Measurements from ENCODE around the gene SNX18. TPM values are rescaled to one million over a fixed set of nuclear protein-coding genes. Genes with fewer than 3 reads are reported as not detected.

The SNX18 gene
- total RNA-seq, 1 donor from 2014 or later, result 63.4 TPM

- CTCF ChIA-PET, result interaction anchor here (1.7 kb wide), 1 partner anchor 301 kb away, joined by 7 read pairs; no protein-coding TSS in a partner anchor
- TF ChIP-seq CTCF (IDR thresholded peaks at IDR 0.05), result no peak
- DNase-seq (no peak), ATAC-seq (ENCODE audit: low read depth) (no peak)
- Mint-ChIP-seq H3K4me1 (peaks cover 30% of the 10 kb centered on the region), H3K27ac (no peak overlapping the region), H3K36me3 (ENCODE audit: low read depth) (peaks cover 71% of the 10 kb centered on the region), H3K27me3 (no peaks in the 10 kb centered on the region), H3K4me3 (no peak overlapping the region), H3K9me3 (no peaks in the 10 kb centered on the region)
- POLR2A ChIA-PET, result no interaction called here
- intact Hi-C loops (cut with micrococcal nuclease), result loop anchor here (5.0 kb wide), 1 partner anchor 48 kb away; no protein-coding TSS in a partner anchor
Measured at GRCh38 chr5:54544044-54544443, 26.5 kb downstream of the SNX18 start.

GRCh38 chr5:54545796-54546195, 28.2 kb downstream of the SNX18 start:
- no peaks in the 10 kb centered on the region for H3K9me3 Mint-ChIP-seq
- peaks cover 71% of the 10 kb centered on the region for H3K36me3 Mint-ChIP-seq (ENCODE audit: low read depth)
- CTCF ChIA-PET, result interaction anchor here (1.2 kb wide), 1 partner anchor 28 kb away, joined by 8 read pairs; the partner anchor contains the start of gene SNX18
- ATAC-seq (ENCODE audit: low read depth) (no peak), DNase-seq (no peak)
- no peak overlapping the region for H3K4me3 Mint-ChIP-seq
- peaks cover 21% of the 10 kb centered on the region for H3K4me1 Mint-ChIP-seq
- no peak for TF ChIP-seq CTCF (IDR thresholded peaks at IDR 0.05)
- no peaks in the 10 kb centered on the region for H3K27me3 Mint-ChIP-seq
- H3K27ac Mint-ChIP-seq, result no peak overlapping the region
- intact Hi-C loops (cut with micrococcal nuclease), result no loop called here
- POLR2A ChIA-PET, result no interaction called here

- intact Hi-C loops (cut with micrococcal nuclease), result no loop called here
- Mint-ChIP-seq H3K4me1 (peaks cover 6% of the 10 kb centered on the region), H3K27ac (no peak overlapping the region), H3K27me3 (no peaks in the 10 kb centered on the region), H3K36me3 (ENCODE audit: low read depth) (peaks cover 83% of the 10 kb centered on the region), H3K4me3 (no peak overlapping the region), H3K9me3 (no peaks in the 10 kb centered on the region)
- CTCF ChIA-PET, result interaction anchor here (1.1 kb wide), 1 partner anchor 297 kb away, joined by 3 read pairs; no protein-coding TSS in a partner anchor
- no peak for TF ChIP-seq CTCF (IDR thresholded peaks at IDR 0.05)
- POLR2A ChIA-PET, result no interaction called here
- DNase-seq (no peak), ATAC-seq (ENCODE audit: low read depth) (no peak)
Measured at GRCh38 chr5:54547711-54548250, 30.2 kb downstream of the SNX18 start.

- Mint-ChIP-seq H3K4me3 (no peak overlapping the region), H3K9me3 (no peaks in the 10 kb centered on the region), H3K27ac (no peak overlapping the region), H3K36me3 (ENCODE audit: low read depth) (peaks cover 79% of the 10 kb centered on the region), H3K4me1 (peaks cover 5% of the 10 kb centered on the region), H3K27me3 (no peaks in the 10 kb centered on the region)
- CTCF ChIA-PET, result interaction anchor here (1.1 kb wide), 1 partner anchor 296 kb away, joined by 3 read pairs; no protein-coding TSS in a partner anchor
- POLR2A ChIA-PET, result no interaction called here
- ATAC-seq (ENCODE audit: low read depth) (no peak), DNase-seq (no peak)
- no peak for TF ChIP-seq CTCF (IDR thresholded peaks at IDR 0.05)
- intact Hi-C loops (cut with micrococcal nuclease), result no loop called here
Measured at GRCh38 chr5:54548565-54548964, 31.0 kb downstream of the SNX18 start.

- ChIA-PET CTCF (no interaction called here), POLR2A (interaction anchor here (0.7 kb wide), 1 partner anchor 11 kb away, joined by 3 read pairs; no protein-coding TSS in a partner anchor)
- Mint-ChIP-seq H3K4me1 (no peaks in the 10 kb centered on the region), H3K36me3 (ENCODE audit: low read depth) (peaks cover 61% of the 10 kb centered on the region), H3K27me3 (no peaks in the 10 kb centered on the region), H3K9me3 (no peaks in the 10 kb centered on the region), H3K4me3 (no peak overlapping the region), H3K27ac (no peak overlapping the region)
- intact Hi-C loops (cut with micrococcal nuclease), result no loop called here
- DNase-seq (no peak), ATAC-seq (ENCODE audit: low read depth) (no peak)
- TF ChIP-seq CTCF (IDR thresholded peaks at IDR 0.05), result no peak
Measured at GRCh38 chr5:54551292-54551691, 33.7 kb downstream of the SNX18 start.
